H1 (cell line): ENCODE data around the gene DGKZ. TPM values are rescaled to one million over a fixed set of nuclear protein-coding genes. Genes with fewer than 3 reads are reported as not detected.

Experiments used
- CBX8 ChIP-seq: fragments of 300-800, 300-1000 bp; sonication (generic); IDR thresholded peaks from 2 replicates; pipeline ENCODE4 v1.7.1; 2016; ENCODE audit warnings: low read depth, low read length, borderline replicate concordance
- CHD7 ChIP-seq: fragments of 300-600 bp; sonication (generic); IDR thresholded peaks from 2 replicates; pipeline ENCODE4 v1.7.1; 2012; ENCODE audit warnings: low read length, moderate library complexity, mild to moderate bottlenecking, inconsistent platforms; ENCODE audit not compliant: insufficient replicate concordance
- JUN ChIP-seq: IDR thresholded peaks from 2 replicates; pipeline ENCODE4 v1.6.1; 2011; ENCODE audit warnings: low read depth, mild to moderate bottlenecking, improper control_type of control experiment, low read length
- RFX5 ChIP-seq: IDR thresholded peaks from 2 replicates; pipeline ENCODE4 v1.6.1; 2011; ENCODE audit warnings: low read depth, low read length, improper control_type of control experiment, borderline replicate concordance
- SIN3A ChIP-seq, 2 experiments: IDR thresholded peaks in 1 of 2; conservative IDR thresholded peaks in 1 of 2; 2 replicates each; pipeline ENCODE4 v1.6.1; 2011 to 2012; ENCODE audit warnings: low read length in 2 of 2, improper control_type of control experiment in 1 of 2, low read depth in 1 of 2, mild to moderate bottlenecking in 1 of 2
- polyA plus RNA-seq, 7 experiments: library from polyadenylated mRNA; depleted of rRNA in 3 of 7; stranded (reverse) in 5 of 7; unstranded in 2 of 7; fragments of >200 nt in 5 of 7; fragments of 200-250 nt in 2 of 7; gene quantifications; 1 replicate in 5 of 7; 2 replicates in 1 of 7; 4 replicates in 1 of 7; pipeline versions ENCODE4 v1.2.1 to v1.2.3, GENCODE V29; 2011 to 2013; ENCODE audit warnings: missing spikeins in 2 of 7, mixed read lengths in 2 of 7
- total RNA-seq: library from RNA; stranded (reverse); fragmentation: NEBNext Ultra II Directional; extraction: Animal tissue kit (Norgen Biotek cat#: 25700); gene quantifications from 2 replicates; pipeline ENCODE4 v1.2.1, GENCODE V29; 2021

The DGKZ gene
- total and polyA plus RNA-seq, 2 of the 8 experiments (the other 6 are each of a cell fraction or from before 2014, with no cell fraction given), result 84.4 to 184 TPM

GRCh38 chr11:46330563-46331281, 16.5 kb upstream of the DGKZ start (continued):
- TF ChIP-seq CHD7 (peak; percentile 95), SIN3A (conservative IDR thresholded peaks at IDR 0.05 in 1 of 2, IDR thresholded peaks at IDR 0.05 in 1 of 2; ENCODE audit: low read depth in 1 of 2, low read length in 2 of 2) (0 out of 4 replicates have a peak, but pooled peaks of 1 of the 2 experiments have one; percentile 52), RFX5 (no peak), CBX8 (no peak), JUN (no peak)
